Vagina (tissue), 2 donors: ENCODE measurements around the gene PLAU. TPM values are rescaled to one million over a fixed set of nuclear protein-coding genes. Genes with fewer than 3 reads are reported as not detected.
"Not testable (repeated sequence)": the region's sequence is repeated elsewhere in the genome, so short reads cannot be mapped to it uniquely, and the experiment has no call there.

Experiments
- DNase-seq, 2 donors: peaks; one replicate each; pipeline ENCODE4 v3.0.0-alpha.2; 2017; ENCODE audit errors: extremely low spot score in 2 of 2
- H3K27ac ChIP-seq: fragments of 200-600 bp; sonication (generic); one replicate; pipeline ENCODE4 v1.5.1; 2019
- H3K27me3 ChIP-seq: fragments of 200-600 bp; sonication (generic); one replicate; pipeline ENCODE4 v1.5.1; 2019
- H3K36me3 ChIP-seq, 2 donors: fragments of 200-600 bp; sonication (generic); one replicate each; pipeline ENCODE4 v1.5.1; 2017 to 2019
- H3K4me1 ChIP-seq: fragments of 200-600 bp; sonication (generic); one replicate; pipeline ENCODE4 v1.5.1; 2019
- H3K4me3 ChIP-seq, 2 donors: fragments of 200-600 bp; sonication (generic); 1 replicate in 1 of 2; 2 replicates in 1 of 2; pipeline ENCODE4 v1.5.1; 2016 to 2019
- H3K9me3 ChIP-seq: fragments of 200-600 bp; sonication (generic); one replicate; pipeline ENCODE4 v1.5.1; 2019
- POLR2A ChIP-seq, 2 donors: fragments of 450-650 bp; IDR thresholded peaks; one replicate each; pipeline ENCODE4 v1.6.1; 2017; ENCODE audit warnings: antibody characterized with exemption in 2 of 2, mild to moderate bottlenecking in 2 of 2, moderate library complexity in 2 of 2
- POLR2AphosphoS5 ChIP-seq, 2 donors: sonication (generic); formaldehyde crosslinking; IDR thresholded peaks; one replicate each; pipeline ENCODE4 v1.9.0; 2017; ENCODE audit warnings: antibody characterized with exemption in 2 of 2, mild to moderate bottlenecking in 2 of 2, low read depth in 1 of 2; ENCODE audit not compliant: insufficient read depth in 1 of 2
- intact Hi-C: fragments of 100-400 bp; cut with DNase I; formaldehyde crosslinking; loops from one replicate; pipeline ENCODE4 v1.15.1; 2023
- total RNA-seq: library from RNA; depleted of rRNA; stranded (reverse); fragments of >200 nt; gene quantifications from one replicate; pipeline ENCODE4 v1.2.3, GENCODE V29; 2016
- TF ChIP-seq, protein P1 (sequence below), 3 experiments: fragments of 450-650 bp in 2 of 3; fragments of 200-600 bp in 1 of 3; sonication (generic) in 1 of 3; IDR thresholded peaks; one replicate each; pipeline ENCODE4 v1.5.1; 2017 to 2019; ENCODE audit warnings: antibody characterized with exemption in 3 of 3, mild to moderate bottlenecking in 2 of 3, moderate library complexity in 2 of 3

PLAU gene
- total RNA-seq, 1 donor from 2014 or later: 18.2 TPM

DNA sequence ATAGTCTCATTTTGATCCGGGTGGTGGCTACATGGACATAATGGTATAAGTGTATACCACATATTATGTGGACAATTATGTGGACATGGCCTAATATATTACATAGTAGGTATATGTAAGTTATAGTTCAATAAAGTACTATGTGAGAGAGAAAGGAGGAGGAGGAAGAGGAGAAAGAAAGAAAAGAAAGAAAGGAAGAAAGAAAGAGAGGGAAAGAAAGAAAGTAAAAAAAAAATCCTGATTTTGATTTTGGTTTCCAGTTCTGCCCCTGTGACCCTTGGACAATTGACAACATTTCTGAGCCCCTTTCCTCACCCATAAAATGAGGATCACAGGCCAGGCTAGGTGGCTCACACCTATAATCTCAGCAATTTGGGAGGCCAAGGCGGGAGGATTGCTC is 44.8 kb downstream of the PLAU start:
- Histone ChIP-seq H3K4me1 (peaks cover 12% of the 10 kb centered on the region), H3K4me3 (no peak overlapping the region), H3K9me3 (no peaks in the 10 kb centered on the region), H3K27ac (no peak overlapping the region), H3K36me3 (no peaks in the 10 kb centered on the region), H3K27me3 (no peaks in the 10 kb centered on the region)
- no peak for TF ChIP-seq POLR2A (IDR thresholded peaks at IDR 0.05)
- no peak for TF ChIP-seq POLR2AphosphoS5 (IDR thresholded peaks at IDR 0.05; ENCODE audit: insufficient read depth in 1 of 2, low read depth in 1 of 2)
- TF ChIP-seq, protein P1, sequence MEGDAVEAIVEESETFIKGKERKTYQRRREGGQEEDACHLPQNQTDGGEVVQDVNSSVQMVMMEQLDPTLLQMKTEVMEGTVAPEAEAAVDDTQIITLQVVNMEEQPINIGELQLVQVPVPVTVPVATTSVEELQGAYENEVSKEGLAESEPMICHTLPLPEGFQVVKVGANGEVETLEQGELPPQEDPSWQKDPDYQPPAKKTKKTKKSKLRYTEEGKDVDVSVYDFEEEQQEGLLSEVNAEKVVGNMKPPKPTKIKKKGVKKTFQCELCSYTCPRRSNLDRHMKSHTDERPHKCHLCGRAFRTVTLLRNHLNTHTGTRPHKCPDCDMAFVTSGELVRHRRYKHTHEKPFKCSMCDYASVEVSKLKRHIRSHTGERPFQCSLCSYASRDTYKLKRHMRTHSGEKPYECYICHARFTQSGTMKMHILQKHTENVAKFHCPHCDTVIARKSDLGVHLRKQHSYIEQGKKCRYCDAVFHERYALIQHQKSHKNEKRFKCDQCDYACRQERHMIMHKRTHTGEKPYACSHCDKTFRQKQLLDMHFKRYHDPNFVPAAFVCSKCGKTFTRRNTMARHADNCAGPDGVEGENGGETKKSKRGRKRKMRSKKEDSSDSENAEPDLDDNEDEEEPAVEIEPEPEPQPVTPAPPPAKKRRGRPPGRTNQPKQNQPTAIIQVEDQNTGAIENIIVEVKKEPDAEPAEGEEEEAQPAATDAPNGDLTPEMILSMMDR (IDR thresholded peaks at IDR 0.05): no peak
- intact Hi-C loops: no loop called here
- no peak for DNase-seq

- Histone ChIP-seq H3K4me1 (peaks cover 12% of the 10 kb centered on the region), H3K36me3 (no peaks in the 10 kb centered on the region), H3K27me3 (no peaks in the 10 kb centered on the region), H3K27ac (no peak overlapping the region), H3K9me3 (no peaks in the 10 kb centered on the region), H3K4me3 (no peak overlapping the region)
- intact Hi-C loops: no loop called here
- no peak for DNase-seq
- no peak for TF ChIP-seq POLR2AphosphoS5 (IDR thresholded peaks at IDR 0.05; ENCODE audit: insufficient read depth in 1 of 2, low read depth in 1 of 2)
- TF ChIP-seq POLR2A (IDR thresholded peaks at IDR 0.05): no peak
- TF ChIP-seq, protein P1 (IDR thresholded peaks at IDR 0.05): no peak
These were observed 45.8 kb downstream of the PLAU start for GRCh38 chr10:73956476-73957359.

DNA sequence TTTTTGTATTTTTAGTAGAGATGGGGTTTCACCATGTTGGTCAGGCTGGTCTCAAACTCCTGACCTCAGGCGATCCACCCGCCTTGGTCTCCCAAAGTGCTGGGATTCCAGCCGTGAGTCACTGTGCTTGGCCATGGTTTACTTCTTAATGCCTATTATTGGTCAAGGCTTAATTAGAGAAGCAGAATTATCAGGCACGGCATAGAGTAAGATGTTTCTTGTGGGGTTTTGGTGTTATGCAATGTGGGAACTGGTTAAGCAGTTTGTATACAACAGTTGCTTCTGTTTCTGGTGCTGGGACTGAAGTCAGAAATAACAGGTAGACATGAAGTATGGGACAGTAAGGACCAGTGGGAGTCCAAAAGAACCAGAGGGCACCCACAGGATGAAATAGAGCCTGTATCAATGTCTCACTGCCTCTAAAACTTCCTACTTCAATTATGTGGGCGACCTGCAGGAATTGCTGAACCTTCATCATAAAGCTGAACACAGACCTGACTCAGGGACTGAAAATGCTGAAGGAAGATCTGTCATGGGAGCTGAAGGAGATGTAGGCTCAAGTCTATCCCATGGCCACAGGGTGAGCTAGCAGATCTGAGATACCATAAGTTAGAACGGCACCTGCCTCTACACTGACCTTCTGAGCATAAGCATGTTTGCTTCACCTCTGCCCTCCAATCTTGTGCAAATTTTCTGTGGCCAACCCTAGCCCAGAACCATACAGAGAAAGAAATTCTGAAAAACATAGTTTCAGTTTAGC is 48.7 kb downstream of the PLAU start:
- DNase-seq: peak in 1 of 2 donors; percentile 49
- no peak overlapping the region for H3K4me3 ChIP-seq
- no peak overlapping the region for H3K27ac ChIP-seq
- no peaks in the 10 kb centered on the region for H3K36me3 ChIP-seq
- H3K9me3 ChIP-seq: no peaks in the 10 kb centered on the region
- H3K27me3 ChIP-seq: no peaks in the 10 kb centered on the region
- peaks cover 13% of the 10 kb centered on the region for H3K4me1 ChIP-seq
- TF ChIP-seq, protein P1 (IDR thresholded peaks at IDR 0.05): no peak
- TF ChIP-seq POLR2A (IDR thresholded peaks at IDR 0.05) (no peak), POLR2AphosphoS5 (IDR thresholded peaks at IDR 0.05; ENCODE audit: insufficient read depth in 1 of 2, low read depth in 1 of 2) (no peak)
- intact Hi-C loops: no loop called here

DNA sequence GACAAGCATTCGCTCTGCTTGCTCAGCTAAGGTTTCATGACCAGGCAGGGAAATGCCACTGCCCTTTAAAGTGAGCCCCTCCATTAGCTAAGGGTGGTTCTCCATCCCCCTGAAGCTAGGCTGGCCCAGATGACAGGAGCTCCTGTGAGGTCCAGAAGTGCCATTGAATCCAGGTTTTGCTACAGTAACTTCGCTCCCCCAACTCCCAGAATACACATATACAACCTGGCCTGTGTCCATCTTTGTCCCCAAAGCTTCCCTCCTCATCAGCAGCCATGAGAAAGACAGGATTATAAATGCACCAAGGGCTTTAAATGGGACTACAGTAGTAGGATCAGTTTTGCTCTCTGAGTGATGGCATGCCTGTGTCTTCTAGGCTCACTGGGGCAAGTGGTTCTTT is 51.5 kb downstream of the PLAU start:
- TF ChIP-seq POLR2AphosphoS5 (IDR thresholded peaks at IDR 0.05; ENCODE audit: insufficient read depth in 1 of 2, low read depth in 1 of 2) (no peak), POLR2A (IDR thresholded peaks at IDR 0.05) (no peak)
- TF ChIP-seq, protein P1 (IDR thresholded peaks at IDR 0.05): no peak

DNA sequence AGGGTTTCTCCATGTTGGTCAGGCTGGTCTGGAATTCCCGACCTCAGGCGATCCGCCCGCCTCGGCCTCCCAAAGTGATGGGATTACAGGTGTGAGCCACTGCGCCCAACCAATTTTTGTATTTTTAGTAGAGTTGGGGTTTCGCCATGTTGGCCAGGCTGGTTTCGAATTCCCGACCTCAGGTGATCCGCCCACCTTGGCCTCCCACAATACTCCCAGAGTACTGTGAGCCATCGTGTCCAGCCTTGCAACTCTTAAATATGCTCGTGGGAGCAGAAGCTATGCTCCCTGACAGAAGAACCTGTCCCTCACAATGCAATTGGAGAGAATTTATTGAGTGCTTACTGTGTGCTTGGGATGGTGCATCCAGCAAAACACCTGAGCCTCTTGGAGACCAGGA is 52.6 kb downstream of the PLAU start:
- DNase-seq: peak in 1 of 2 donors; percentile 42

More for the DNA sequence above, 51.5 kb downstream of the PLAU start:
- Histone ChIP-seq H3K27me3 (no peaks in the 10 kb centered on the region), H3K27ac (no peak overlapping the region), H3K36me3 (no peaks in the 10 kb centered on the region), H3K4me1 (peaks cover 29% of the 10 kb centered on the region), H3K4me3 (no peak overlapping the region), H3K9me3 (no peaks in the 10 kb centered on the region)
- intact Hi-C loops: no loop called here
- DNase-seq: peak in 1 of 2 donors; percentile 76

More for the DNA sequence above, 52.6 kb downstream of the PLAU start:
- H3K4me3 ChIP-seq, intact Hi-C loops, H3K27ac ChIP-seq, H3K9me3 ChIP-seq, H3K36me3 ChIP-seq, H3K27me3 ChIP-seq: not testable (repeated sequence)
- peaks cover 27% of the 10 kb centered on the region for H3K4me1 ChIP-seq
